NCI-H2029 treated with DMSO at 0.1 percent for 48 hours (cell line): Measurements from ENCODE around the gene MITF.

Experiments used
- DNase-seq: peaks from one replicate; lab custom pipeline; 2025; lab: John Stamatoyannopoulos, UW

Gene MITF

GRCh38 chr3:69755795-69756194 is 16.5 kb downstream of the MITF start:
- no peak for DNase-seq

GRCh38 chr3:69761896-69762767 is 22.9 kb downstream of the MITF start:
- no peak for DNase-seq

DNA sequence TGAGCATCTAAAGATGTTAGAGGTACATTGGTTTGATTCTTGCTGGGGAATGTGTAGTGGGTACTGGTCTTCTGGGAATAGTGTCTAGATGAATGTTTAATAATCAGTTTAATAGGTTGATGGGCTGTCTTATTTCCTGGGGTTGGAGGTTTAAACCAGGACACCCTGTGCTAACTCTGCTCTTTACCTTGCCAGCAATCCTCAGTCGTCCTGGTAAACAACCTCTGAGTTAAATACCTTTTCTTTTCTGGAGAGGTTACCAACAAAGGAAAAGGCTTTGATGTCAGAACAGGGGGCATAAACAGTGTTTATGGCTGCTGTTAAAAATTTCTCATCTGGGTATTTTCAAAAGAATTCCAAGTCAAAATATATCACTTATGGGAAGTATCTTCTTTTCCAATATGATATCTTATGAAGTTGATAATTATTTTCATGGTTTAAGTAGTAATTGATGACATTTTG is 23.5 kb downstream of the MITF start:
- no peak for DNase-seq

DNA sequence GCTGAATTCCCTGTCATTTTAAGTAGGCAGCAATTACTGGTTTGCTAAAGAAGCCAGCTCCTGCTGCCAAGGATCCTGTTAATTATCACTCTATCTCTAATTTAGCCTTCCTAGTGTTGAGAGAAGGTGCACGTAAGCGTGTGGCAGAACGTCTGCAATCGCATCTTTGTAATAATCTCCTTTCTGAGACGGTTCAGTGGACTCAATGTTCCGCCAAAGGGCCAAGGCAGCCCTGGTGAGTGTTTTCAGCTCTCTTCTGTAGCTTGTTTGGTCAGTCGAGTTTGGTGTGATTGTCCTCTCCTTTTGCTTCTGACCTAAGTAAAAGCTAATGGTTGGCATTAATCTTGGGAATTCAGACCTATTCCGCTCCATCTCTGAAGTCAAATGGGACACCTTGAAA is 24.2 kb downstream of the MITF start:
- no peak for DNase-seq

GRCh38 chr3:69764121-69764741 is 25.0 kb downstream of the MITF start:
- DNase-seq, result no peak

- no peak for DNase-seq
Measured at GRCh38 chr3:69764861-69765260, 25.6 kb downstream of the MITF start.

- no peak for DNase-seq
Measured at GRCh38 chr3:69766638-69767037, 27.4 kb downstream of the MITF start.

GRCh38 chr3:69767571-69767970 is 28.3 kb downstream of the MITF start:
- DNase-seq, result no peak

- no peak for DNase-seq
Measured at GRCh38 chr3:69768438-69768837, 29.2 kb downstream of the MITF start.

DNA sequence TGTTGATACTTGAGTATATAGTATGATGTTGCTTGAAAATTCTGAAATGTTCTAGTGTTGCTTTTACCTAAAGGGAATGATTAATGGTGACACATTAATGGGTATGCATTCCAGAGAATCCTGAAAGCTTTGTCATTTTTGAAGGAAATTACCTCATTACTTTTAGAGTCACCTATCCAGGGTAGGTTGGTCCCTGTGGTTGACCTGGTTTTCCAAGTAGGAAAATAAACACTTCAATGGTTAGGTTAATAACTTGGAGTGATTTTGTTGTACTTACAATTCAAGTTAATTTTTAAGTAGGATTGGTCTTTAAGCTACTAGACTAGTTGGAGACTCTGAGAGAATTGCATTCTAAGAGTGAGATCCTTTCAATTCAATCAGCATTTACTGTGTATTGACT is 31.0 kb downstream of the MITF start:
- no peak for DNase-seq

GRCh38 chr3:69770976-69771634 is 31.8 kb downstream of the MITF start:
- DNase-seq, result no peak

DNA sequence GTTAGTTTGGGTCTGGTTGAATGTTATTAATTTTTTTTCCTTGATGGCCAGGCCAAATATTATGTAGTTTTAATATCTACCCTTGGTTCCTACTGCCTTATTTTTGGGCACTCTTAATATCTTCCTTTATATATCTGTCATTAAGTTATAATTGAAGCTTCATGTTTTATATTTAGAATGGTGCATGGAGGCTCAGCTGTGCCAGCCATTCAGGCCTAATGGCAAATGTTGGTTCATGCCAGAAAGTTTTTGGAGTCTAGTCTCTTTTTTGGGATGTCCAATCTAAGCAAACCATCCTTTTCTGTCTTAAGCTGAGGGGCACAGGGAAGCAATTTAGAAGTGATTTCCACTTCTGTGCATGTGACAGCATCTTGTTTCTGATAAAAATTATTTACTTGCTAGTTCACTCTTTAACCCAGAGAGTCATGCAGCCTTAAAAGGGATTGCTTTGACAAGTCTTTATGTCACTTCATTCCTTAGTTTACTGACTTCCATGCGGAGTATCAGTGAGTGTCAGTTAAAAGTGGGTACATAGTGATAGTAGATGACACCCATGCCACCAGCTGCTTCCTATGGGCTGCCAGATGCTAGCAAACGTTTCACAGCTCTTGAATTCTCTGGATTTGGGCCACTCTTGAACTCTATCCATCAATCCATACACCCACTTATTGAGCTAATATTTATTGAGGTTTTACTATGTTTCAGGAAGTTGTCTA is 33.0 kb downstream of the MITF start:
- no peak for DNase-seq

GRCh38 chr3:69774029-69774428 is 34.8 kb downstream of the MITF start:
- no peak for DNase-seq

GRCh38 chr3:69775751-69776150 is 36.5 kb downstream of the MITF start:
- no peak for DNase-seq

DNA sequence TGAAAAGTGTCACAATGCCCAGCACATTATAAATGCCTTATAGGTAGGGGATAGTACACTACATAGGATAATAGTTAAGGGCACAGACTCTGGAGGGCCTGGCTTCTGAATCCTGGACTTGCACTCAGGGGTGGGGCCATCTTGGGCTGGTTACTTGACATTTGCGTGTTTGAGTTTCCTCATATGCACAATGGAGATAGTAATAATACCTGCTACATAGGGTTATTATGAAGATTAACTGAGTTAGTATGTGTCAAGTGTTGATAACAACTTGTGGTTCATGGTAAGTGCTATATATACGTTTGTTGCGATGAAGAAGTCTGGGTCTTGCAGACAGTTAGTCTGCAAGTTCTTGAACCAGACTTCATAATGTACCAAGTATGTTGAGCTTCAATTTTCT is 37.0 kb downstream of the MITF start:
- no peak for DNase-seq

GRCh38 chr3:69776920-69777581 is 37.8 kb downstream of the MITF start:
- DNase-seq, result no peak

- no peak for DNase-seq
Measured at GRCh38 chr3:69777582-69777967, 38.3 kb downstream of the MITF start.

- no peak for DNase-seq
Measured at GRCh38 chr3:69781593-69781992, 42.3 kb downstream of the MITF start.

- DNase-seq, result no peak
Measured at GRCh38 chr3:69784954-69785514, 45.8 kb downstream of the MITF start.

- DNase-seq, result no peak
Measured at GRCh38 chr3:69785769-69786320, 46.6 kb downstream of the MITF start.

GRCh38 chr3:69786854-69787253 is 47.6 kb downstream of the MITF start:
- DNase-seq, result no peak
